HG03039 (cell line): Measurements from ENCODE around the gene ST3GAL4.

ENCODE experiments used
- ATAC-seq: cut with Tn5 transposase; IDR thresholded peaks from one replicate; pipeline ENCODE4 v1.9.1; 2021; ENCODE audit warnings: mild to moderate bottlenecking, moderate library complexity; ENCODE audit not compliant: unreplicated experiment

ST3GAL4 gene

DNA sequence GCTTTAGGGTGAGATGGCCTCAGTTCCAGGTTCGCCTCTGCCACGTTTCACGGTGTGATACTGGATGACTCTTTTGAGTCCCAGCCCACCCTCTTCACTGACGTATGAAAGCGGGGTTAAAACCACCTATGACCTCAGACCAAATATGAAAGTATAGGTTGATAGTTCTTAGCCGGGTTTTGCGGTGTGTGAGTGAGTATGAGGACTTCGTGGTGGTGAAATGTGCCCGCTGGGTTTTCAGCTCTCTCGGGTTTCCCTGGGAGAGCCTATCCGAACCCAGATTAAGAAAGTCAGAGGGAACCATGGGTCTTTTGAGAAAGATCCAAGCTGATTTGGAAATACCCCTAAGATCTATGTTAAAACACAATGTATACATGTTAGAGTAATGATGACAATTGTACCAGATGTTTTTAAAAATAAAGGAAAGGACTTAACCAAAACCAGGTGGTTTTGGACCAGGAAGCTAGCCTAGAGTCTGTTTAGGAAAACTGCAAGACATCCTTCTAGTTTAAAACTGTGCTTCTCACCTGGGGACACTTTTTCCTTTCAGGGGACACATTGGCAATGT, 25.8 kb upstream of the ST3GAL4 start:
- ATAC-seq, result no peak

- no peak for ATAC-seq
Measured at GRCh38 chr11:126331286-126331685, 24.2 kb upstream of the ST3GAL4 start.

- ATAC-seq, result no peak
Measured at GRCh38 chr11:126332221-126332711, 23.2 kb upstream of the ST3GAL4 start.

GRCh38 chr11:126333142-126333541, 22.3 kb upstream of the ST3GAL4 start:
- ATAC-seq, result no peak

DNA sequence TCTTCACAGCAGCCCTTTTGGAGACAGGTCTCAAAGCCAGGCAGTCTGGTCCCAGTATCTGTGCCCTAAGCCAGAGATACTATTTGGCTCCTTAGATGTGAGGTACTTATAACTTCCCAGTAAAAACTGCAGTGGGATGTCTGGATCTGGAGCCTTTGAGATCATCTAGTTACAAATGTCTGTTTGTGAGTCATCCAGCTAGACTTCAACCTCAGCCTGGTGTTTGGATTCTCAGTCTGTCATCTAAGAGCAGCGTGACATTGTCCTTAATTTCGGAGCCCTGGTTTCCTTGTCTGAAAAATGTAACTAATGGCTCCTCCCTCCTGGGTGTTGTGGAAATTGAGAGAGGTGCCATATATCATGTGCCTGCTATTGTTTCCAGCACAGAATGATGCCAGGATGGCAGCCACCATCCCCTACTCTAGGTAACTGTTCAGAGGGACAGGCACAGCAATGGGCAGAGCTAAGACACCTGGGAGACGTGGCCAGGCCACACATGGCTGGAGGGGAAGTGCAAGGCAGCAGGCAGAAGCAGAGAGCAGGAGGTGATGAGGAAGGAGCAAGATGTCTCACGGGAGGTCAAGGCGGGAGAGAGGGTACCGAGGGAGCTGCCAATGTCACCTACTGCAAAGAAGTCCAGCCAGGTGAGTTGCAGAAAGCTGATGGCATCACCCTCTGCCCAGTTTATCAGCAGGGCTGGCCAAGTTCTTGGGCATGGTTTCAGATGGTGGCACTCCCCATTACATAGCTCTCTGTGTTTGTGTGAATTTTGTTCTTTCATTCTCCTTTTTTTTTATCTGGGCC, 20.6 kb upstream of the ST3GAL4 start:
- ATAC-seq, result no peak

DNA sequence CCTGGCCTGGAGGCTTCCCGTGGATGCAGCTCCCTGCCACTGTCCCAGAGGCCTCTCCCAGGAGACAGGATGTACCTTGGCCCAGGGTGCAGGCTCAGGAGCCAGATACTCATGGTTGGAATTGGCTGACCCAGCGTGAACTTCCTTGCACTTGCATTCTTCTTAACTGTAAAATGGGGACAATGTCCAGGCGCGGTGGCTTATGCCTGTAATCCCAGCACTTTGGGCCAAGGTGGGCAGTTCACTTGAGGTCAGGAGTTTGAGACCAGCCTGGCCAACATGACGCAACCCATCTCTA, 20.1 kb upstream of the ST3GAL4 start:
- no peak for ATAC-seq

DNA sequence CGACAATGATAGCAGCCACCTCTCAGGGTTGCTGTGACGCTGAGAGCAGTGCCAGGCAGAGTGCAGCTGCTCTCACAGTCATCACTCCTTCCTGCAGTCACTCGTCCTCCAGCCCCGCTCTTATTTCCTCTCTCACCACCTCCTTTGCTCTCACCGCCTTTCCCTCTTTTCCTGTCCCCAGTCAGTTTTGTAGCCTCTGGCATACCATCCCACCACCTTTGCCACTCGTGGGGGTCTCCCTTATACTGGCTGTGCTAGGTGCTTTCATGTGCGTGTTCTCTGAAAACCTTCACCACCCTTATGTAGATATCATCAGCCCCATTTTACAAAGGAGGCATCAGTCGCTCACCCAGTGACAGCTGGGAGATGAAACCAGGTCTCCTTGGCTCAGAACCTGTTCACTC, 19.3 kb upstream of the ST3GAL4 start:
- no peak for ATAC-seq

DNA sequence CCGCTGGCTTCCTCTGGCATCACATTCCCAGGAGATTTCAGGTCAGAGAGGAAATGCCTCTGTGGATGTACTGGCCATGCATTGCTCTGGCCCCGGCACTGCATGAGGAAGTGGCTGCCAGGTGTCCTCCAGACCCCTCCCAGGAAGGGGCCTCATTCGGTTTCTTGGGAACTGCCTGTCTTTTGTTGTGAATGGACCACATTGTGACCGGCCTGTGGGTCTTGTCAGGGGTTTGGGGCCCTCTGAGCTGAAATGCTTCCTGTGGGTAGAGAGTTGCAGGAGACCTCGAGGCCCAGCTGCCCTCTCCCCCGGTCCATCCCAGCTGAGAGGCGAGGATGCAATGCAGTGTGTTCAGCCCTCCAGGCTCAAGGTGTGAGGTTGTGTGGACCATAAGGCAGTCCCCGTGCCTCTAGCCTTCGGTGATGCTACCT, 18.8 kb upstream of the ST3GAL4 start:
- ATAC-seq, result no peak

DNA sequence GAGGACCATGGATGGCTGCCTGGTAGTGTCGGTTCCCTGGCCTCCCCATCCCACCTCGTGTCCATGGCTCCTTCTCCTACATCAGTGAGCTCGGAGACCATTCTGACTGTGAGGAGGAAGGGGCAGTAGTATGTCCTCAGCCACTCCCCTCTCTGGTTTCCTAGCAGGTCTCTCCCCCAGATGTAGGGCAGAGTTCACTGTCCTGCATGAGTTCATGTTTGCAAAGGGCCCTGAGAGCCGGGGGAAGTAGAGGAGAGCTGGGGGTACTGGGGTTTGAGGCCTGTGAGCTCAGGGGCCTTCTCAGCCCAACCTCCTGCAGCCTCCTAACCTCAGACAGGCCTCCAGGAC, 18.4 kb upstream of the ST3GAL4 start:
- no peak for ATAC-seq

DNA sequence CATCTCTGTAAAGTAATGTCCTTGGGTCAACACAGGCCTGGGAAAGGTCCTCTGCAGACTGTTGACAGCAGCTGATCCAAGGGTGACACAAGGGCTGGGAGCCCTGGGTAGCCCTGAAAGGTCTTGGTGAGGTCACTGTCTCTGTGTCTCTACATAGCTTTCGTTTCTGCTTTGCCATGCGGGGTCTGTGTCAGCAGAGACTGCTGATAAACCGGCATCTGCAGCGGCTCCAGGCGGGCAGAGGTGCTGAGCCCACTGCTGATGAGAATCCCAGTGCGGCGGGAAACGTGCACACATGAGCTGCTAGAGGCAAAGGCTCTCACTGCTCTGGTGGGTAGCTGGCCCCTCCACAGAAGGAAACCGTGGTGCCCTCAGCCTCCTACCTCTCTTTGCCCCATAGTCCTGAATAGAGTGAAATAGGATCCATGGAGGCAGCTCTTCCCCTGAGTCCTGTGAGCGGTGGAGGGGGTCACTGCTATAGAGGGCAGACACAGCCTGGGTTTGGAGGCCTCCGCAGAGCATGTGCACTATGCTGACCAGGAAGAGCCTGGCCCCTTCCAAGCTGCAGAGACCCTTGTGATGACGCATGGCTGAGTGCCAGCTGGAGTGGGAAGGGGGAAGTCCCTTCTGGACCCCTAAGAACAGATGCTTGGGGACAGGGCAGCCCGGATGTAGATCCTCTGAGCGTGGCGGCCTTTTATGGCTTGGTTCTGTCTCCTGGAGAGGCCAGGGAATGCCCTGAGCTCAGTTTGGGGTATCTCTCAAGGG, 17.8 kb upstream of the ST3GAL4 start:
- no peak for ATAC-seq

GRCh38 chr11:126338346-126339055, 17.0 kb upstream of the ST3GAL4 start:
- no peak for ATAC-seq

DNA sequence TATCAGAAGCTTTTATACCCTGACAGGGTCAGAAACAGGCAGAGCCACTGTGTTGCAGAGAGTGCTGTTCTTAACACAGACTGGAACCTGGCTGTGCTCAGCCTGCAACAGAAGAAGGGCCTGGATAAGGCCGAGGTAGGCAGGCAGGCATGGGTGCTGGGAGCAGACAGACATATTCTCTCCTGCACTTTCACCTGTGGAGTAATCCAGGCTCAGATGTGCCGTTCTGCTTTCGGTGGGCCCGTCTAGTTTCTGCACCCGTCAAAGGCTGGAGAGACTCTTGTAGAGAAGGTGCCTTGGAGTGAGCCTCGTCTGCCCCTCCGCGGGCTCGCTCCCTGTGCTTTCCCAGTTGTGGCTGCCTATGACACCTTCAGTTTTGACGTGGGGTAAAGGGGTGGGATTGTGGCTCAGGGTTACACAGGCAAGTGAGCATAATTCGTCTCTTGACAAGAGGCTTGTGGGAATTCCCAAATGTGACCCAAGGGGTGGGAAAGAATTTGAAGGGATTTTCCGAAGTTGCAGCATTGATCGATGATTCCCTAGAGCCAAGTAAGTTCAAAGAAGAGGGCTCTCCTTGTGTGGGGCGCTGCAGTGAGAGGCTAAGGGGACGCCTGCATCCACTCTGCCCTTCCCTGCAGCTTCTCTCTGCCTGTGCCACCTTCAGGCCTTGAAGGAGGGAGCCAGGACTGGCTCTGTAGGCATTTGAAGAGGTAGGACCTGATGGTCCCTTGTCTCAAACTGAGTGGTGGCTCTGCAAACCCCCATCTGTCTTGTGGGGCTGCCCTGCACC, 16.2 kb upstream of the ST3GAL4 start:
- ATAC-seq, result no peak

- no peak for ATAC-seq
Measured at GRCh38 chr11:126339863-126340434, 15.5 kb upstream of the ST3GAL4 start.

DNA sequence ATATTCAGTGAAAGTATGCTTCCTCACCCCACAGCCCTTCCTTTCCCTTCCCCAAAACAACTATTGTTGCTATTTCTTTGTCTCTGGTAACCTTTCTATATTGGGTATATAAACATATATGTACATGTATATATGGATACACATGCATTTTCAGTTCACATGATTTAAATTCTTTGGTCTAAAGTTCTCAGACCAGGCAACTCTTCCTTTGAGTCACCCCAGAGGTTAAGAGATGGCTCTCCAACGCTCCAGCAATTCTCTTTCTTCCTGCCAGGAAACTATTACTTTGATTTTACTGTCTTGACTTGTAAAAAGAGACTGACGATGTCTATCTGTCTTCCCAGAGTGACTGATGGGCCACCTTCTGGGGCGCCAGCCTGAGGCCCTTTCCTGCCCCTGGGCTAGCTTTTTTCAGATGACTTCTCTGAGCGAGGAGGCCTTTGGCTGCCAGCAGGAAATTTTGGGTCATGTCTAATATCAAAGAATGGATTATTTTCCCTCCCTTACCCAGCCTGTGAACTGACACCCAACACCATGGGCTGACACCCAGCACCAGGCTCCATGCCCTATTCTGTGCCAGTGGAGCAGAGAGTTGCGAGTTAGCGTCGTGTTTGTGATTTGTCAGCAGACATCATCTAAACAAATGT, 14.4 kb upstream of the ST3GAL4 start:
- ATAC-seq, result no peak

DNA sequence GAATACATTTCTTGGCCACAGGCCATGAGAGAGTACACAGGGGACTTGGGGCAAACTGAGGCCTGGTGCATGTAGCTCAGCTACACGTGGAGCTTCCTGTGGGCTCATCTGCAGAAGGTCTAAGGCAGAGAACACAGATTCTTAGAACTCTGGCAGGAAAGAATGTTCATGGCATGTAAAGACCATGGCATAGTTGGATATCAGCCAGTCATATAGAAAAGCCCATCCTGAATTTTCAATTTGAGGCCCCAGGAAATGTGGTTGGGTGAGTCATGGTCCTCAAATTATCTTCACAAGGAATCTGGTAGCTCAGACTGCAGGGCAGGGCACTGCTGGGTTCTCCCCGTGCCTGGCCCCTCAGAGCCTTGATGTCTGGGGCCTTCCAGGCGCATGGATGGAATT, 13.7 kb upstream of the ST3GAL4 start:
- no peak for ATAC-seq

DNA sequence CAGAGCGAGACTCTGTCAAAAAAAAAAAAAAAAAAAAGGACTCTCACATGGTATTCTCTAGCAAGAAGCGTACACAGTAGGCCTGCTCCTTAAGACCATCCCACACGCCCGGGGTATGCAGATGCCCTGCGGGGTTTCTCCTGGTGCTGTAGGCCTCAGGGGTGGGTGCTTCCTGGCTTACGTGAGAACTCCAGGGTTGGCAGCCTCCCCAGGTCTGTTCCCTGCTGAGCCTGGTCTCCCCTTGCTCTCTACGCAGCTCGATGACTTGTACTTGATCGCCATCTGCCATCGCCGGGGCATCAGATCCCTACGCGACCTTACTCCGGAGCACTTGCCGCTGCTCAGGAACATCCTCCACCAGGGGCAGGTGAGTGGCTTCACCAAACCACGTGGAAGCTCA, 12.4 kb upstream of the ST3GAL4 start:
- ATAC-seq, result no peak

- no peak for ATAC-seq
Measured at GRCh38 chr11:126344141-126345080, 11.1 kb upstream of the ST3GAL4 start.

DNA sequence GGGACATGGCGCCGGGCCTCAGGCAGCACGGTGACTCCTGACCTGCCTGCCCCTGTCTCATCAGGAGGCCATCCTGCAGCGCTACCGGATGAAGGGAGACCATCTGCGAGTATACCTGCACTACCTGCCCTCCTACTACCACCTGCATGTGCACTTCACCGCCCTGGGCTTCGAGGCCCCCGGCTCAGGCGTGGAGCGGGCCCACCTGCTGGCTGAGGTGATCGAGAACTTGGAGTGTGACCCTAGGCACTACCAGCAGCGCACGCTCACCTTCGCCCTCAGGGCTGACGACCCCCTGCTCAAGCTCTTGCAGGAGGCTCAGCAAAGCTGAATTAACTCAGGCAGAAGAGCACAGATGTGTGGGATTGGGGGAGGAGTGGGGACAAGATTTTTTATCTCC, 10.2 kb upstream of the ST3GAL4 start:
- no peak for ATAC-seq
